PC-9 (cell line): ENCODE results near the gene MYO5B. TPM values are rescaled to one million over a fixed set of nuclear protein-coding genes. Genes with fewer than 3 reads are reported as not detected.
A peak's percentile ranks its signal among the peaks of the same experiment; 100 is the strongest.
"Not testable (repeated sequence)": the region's sequence is repeated elsewhere in the genome, so short reads cannot be mapped to it uniquely, and the experiment has no call there.

Experiments used
- BruUV-seq: library from RNA; stranded (reverse); fragments of 400-500 nt; replicated peaks from 2 replicates; lab custom pipeline; 2021; lab: Mats Ljungman, UMichigan
- CTCF ChIA-PET: fragments of 300-600 bp; sonication (Branson Sonifier 250); formaldehyde crosslinking; loops from one replicate; lab custom pipeline; 2022; ENCODE audit warnings: antibody characterized with exemption; lab: Charles Lee
- POLR2A ChIA-PET: fragments of 300-600 bp; sonication (Branson Sonifier 250); formaldehyde crosslinking; loops from one replicate; lab custom pipeline; 2022; ENCODE audit warnings: antibody characterized with exemption; ENCODE audit not compliant: unreplicated experiment; lab: Charles Lee
- DNase-seq, 2 experiments: peaks; one replicate each; pipeline versions ENCODE4 v3.0.0 to v3.0.0-alpha.2; 2015 to 2022; ENCODE audit warnings: mixed read lengths in 1 of 2
- H2AFZ ChIP-seq: fragments of 200-600 bp; sonication (generic); 2 replicates; pipeline ENCODE4 v1.8.1; 2017; ENCODE audit warnings: antibody characterized with exemption
- H3F3A ChIP-seq: fragments of 200-600 bp; sonication (generic); 2 replicates; pipeline ENCODE4 v1.8.1; 2017; ENCODE audit warnings: antibody characterized with exemption, mild to moderate bottlenecking, low read depth; ENCODE audit not compliant: insufficient read depth
- H3K27ac ChIP-seq: fragments of 200-600 bp; sonication (generic); 2 replicates; pipeline ENCODE4 v1.6.1; 2016; ENCODE audit warnings: mixed run types
- H3K27me3 ChIP-seq: fragments of 200-600 bp; sonication (generic); 2 replicates; pipeline ENCODE4 v1.6.1; 2016; ENCODE audit warnings: low read depth, mixed run types; ENCODE audit not compliant: insufficient read depth
- H3K36me3 ChIP-seq: fragments of 200-600 bp; sonication (generic); 2 replicates; pipeline ENCODE4 v1.6.1; 2016; ENCODE audit warnings: low read depth, mixed run types
- H3K4me1 ChIP-seq: fragments of 200-600 bp; sonication (generic); replicated peaks from 2 replicates; pipeline ENCODE4 v1.6.1; 2016; ENCODE audit warnings: mixed run types; ENCODE audit not compliant: insufficient read depth
- H3K4me2 ChIP-seq: fragments of 200-600 bp; sonication (generic); 2 replicates; pipeline ENCODE4 v1.6.1; 2017; ENCODE audit warnings: mixed run types
- H3K4me3 ChIP-seq: fragments of 200-600 bp; sonication (generic); 2 replicates; pipeline ENCODE4 v1.6.1; 2016; ENCODE audit warnings: mixed run types
- H3K79me2 ChIP-seq: fragments of 200-600 bp; sonication (generic); 2 replicates; pipeline ENCODE4 v1.6.1; 2017; ENCODE audit warnings: low read depth, mixed run types
- H3K9me2 ChIP-seq: fragments of 200-600 bp; sonication (generic); 2 replicates; pipeline ENCODE4 v1.8.1; 2017; ENCODE audit warnings: mild to moderate bottlenecking; ENCODE audit not compliant: insufficient read depth
- H3K9me3 ChIP-seq: fragments of 200-600 bp; sonication (generic); 2 replicates; pipeline ENCODE4 v1.8.1; 2016; ENCODE audit warnings: low read depth; ENCODE audit not compliant: insufficient read depth
- H4K20me1 ChIP-seq: fragments of 200-600 bp; sonication (generic); 2 replicates; pipeline ENCODE4 v1.8.1; 2017; ENCODE audit not compliant: insufficient read depth
- EZH2 ChIP-seq: fragments of 200-600 bp; sonication (generic); IDR thresholded peaks from 2 replicates; pipeline ENCODE4 v1.8.0; 2017; ENCODE audit warnings: antibody characterized with exemption, low read depth
- intact Hi-C: fragments of 100-400 bp; cut with micrococcal nuclease; formaldehyde crosslinking; loops from one replicate; pipeline ENCODE4 v1.10.0; 2022; ENCODE audit not compliant: unreplicated experiment
- total RNA-seq: library from RNA; stranded (reverse); gene quantifications from 2 replicates; pipeline ENCODE4 v1.2.3, GENCODE V29; 2021
- TF ChIP-seq, protein P1 (sequence below): fragments of 200-600 bp; sonication (generic); conservative IDR thresholded peaks from 2 replicates; pipeline ENCODE4 v1.6.1; 2017; ENCODE audit warnings: mixed run types, antibody characterized with exemption, mild to moderate bottlenecking, moderate library complexity

MYO5B gene
- total RNA-seq, 1 experiment from 2014 or later: 25.4 TPM

- TF ChIP-seq EZH2: no peak
- TF ChIP-seq, protein P1, sequence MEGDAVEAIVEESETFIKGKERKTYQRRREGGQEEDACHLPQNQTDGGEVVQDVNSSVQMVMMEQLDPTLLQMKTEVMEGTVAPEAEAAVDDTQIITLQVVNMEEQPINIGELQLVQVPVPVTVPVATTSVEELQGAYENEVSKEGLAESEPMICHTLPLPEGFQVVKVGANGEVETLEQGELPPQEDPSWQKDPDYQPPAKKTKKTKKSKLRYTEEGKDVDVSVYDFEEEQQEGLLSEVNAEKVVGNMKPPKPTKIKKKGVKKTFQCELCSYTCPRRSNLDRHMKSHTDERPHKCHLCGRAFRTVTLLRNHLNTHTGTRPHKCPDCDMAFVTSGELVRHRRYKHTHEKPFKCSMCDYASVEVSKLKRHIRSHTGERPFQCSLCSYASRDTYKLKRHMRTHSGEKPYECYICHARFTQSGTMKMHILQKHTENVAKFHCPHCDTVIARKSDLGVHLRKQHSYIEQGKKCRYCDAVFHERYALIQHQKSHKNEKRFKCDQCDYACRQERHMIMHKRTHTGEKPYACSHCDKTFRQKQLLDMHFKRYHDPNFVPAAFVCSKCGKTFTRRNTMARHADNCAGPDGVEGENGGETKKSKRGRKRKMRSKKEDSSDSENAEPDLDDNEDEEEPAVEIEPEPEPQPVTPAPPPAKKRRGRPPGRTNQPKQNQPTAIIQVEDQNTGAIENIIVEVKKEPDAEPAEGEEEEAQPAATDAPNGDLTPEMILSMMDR: no peak
- H3K9me2 ChIP-seq: no peaks in the 10 kb centered on the region
- H3K9me3 ChIP-seq: no peaks in the 10 kb centered on the region
- ChIA-PET CTCF (no interaction called here), POLR2A (no interaction called here)
- intact Hi-C loops: no loop called here
- peak overlapping the region; percentile 56 for H3K27ac ChIP-seq
- BruUV-seq: no TSS peak
- H3K4me3 ChIP-seq: peak overlapping the region; percentile 15; the same call in 1 of the 2 replicates
- no peaks in the 10 kb centered on the region for H3K79me2 ChIP-seq
- H3K4me2 ChIP-seq: peak overlapping the region; percentile 60
- H3F3A ChIP-seq: no peaks in the 10 kb centered on the region
- H4K20me1 ChIP-seq: no peaks in the 10 kb centered on the region
- DNase-seq: peak in 1 of 2 experiments; percentile 49
- H3K36me3 ChIP-seq: 0 out of 2 replicates have a peak, but pooled peaks cover 9% of the 10 kb centered on the region
- H2AFZ ChIP-seq: peak overlapping the region; percentile 77
- no peaks in the 10 kb centered on the region for H3K27me3 ChIP-seq
- peaks cover 15% of the 10 kb centered on the region for H3K4me1 ChIP-seq
Observed at GRCh38 chr18:49788327-49788898, 406.5 kb downstream of the MYO5B start.

DNA sequence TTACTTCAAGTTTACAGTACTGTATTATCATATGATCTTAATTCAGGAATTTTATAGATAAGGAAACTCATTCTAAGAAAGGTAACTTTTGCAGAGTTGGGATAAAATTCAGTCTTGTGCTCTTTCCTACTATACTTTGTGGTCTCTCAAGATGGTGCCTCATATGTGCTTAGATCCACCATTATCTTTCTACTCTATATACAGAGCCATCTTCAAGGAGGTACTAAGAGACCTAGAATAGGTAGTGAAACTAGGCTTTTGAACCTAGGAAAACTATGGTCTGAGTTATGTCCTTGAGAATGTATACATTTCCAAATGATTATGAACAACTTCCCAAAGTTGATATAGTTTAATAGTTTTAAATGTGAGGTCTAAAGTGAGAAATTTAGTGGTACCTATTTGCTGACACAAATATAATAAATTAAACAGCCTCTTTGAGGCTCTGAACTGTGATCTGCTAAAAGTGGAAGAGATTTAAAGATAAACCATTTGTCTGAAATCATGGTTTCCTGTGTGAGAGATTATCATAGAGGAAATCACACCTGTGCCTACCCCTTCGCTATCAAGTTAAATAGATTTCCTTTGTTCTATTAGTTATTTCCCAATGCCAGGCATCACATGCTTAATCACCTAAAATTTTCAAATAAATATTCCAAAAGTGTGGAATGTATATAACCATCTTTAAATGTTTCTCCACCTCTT, 408.8 kb downstream of the MYO5B start:
- no peak for DNase-seq
- H4K20me1 ChIP-seq: no peaks in the 10 kb centered on the region
- 0 out of 2 replicates have a peak, but pooled peaks cover 6% of the 10 kb centered on the region for H3K36me3 ChIP-seq
- no peak overlapping the region for H3K27ac ChIP-seq
- ChIA-PET CTCF (no interaction called here), POLR2A (no interaction called here)
- H3K27me3 ChIP-seq: no peaks in the 10 kb centered on the region
- H2AFZ ChIP-seq: no peak overlapping the region
- intact Hi-C loops: no loop called here
- no peaks in the 10 kb centered on the region for H3K79me2 ChIP-seq
- no peaks in the 10 kb centered on the region for H3K9me2 ChIP-seq
- H3K4me3 ChIP-seq: no peak overlapping the region
- H3K9me3 ChIP-seq: no peaks in the 10 kb centered on the region
- BruUV-seq: no TSS peak
- no peaks in the 10 kb centered on the region for H3F3A ChIP-seq
- TF ChIP-seq, protein P1: no peak
- no peak for TF ChIP-seq EZH2
- peaks cover 15% of the 10 kb centered on the region for H3K4me1 ChIP-seq
- no peak overlapping the region for H3K4me2 ChIP-seq

GRCh38 chr18:49784427-49785185, 410.3 kb downstream of the MYO5B start:
- Histone ChIP-seq H3K27ac (no peak overlapping the region; the same call in 1 of the 2 replicates), H3K4me3 (no peak overlapping the region), H3K36me3 (0 out of 2 replicates have a peak, but pooled peaks cover 6% of the 10 kb centered on the region), H3K4me1 (peaks cover 15% of the 10 kb centered on the region), H3K4me2 (no peak overlapping the region), H2AFZ (no peak overlapping the region), H3F3A (no peaks in the 10 kb centered on the region), H3K27me3 (no peaks in the 10 kb centered on the region), H3K79me2 (no peaks in the 10 kb centered on the region), H3K9me3 (no peaks in the 10 kb centered on the region), H4K20me1 (no peaks in the 10 kb centered on the region), H3K9me2 (no peaks in the 10 kb centered on the region)
- CTCF ChIA-PET: interaction anchor here (0.6 kb wide), 1 partner anchor 12 kb away, joined by 3 read pairs; no protein-coding TSS in a partner anchor
- TF ChIP-seq EZH2: no peak
- TF ChIP-seq, protein P1: peak; percentile 56
- no TSS peak for BruUV-seq
- no peak for DNase-seq
- POLR2A ChIA-PET: interaction anchor here (0.6 kb wide), 1 partner anchor 50 kb away, joined by 3 read pairs; no protein-coding TSS in a partner anchor
- intact Hi-C loops: no loop called here

DNA sequence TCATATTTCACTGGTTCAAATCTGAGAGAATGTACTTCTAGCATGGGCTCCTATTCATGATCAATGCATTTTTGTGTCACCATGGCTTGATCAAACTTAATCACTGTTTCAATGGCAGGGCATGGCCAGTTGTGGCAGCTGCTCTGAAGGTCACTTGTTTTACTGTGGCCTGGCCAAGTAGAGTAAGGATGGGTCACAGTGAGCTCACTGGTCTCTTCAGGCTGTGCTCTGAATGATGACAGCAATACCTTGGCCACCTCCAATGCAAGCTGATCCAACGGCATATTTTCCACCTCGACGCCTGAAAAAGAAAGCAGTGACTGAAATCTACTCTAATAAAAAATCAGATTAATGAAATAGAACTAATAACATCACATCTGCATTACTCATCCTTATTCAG, 411.3 kb downstream of the MYO5B start:
- H3K36me3 ChIP-seq, BruUV-seq, H3K4me2 ChIP-seq, H3K4me3 ChIP-seq, H2AFZ ChIP-seq, H3K9me3 ChIP-seq, H4K20me1 ChIP-seq, H3K27ac ChIP-seq, DNase-seq, H3K27me3 ChIP-seq, H3F3A ChIP-seq, H3K79me2 ChIP-seq, CTCF ChIA-PET, POLR2A ChIA-PET, intact Hi-C loops, H3K9me2 ChIP-seq: not testable (repeated sequence)
- H3K4me1 ChIP-seq: peaks cover 12% of the 10 kb centered on the region
